Measurements from ENCODE around the gene TAF4. TPM values are rescaled to one million over a fixed set of nuclear protein-coding genes. Genes with fewer than 3 reads are reported as not detected.

The TAF4 gene
- total RNA-seq, 4 donors from 2014 or later: 18.9 to 93.5 (median 31.0) TPM

- no peaks in the 10 kb centered on the region for H3K9me3 ChIP-seq
- no peaks in the 10 kb centered on the region for H3K27me3 ChIP-seq
- H3K4me3 ChIP-seq: no peak overlapping the region
- no peak for TF ChIP-seq CTCF (IDR thresholded peaks at IDR 0.05)
- TF ChIP-seq POLR2A (IDR thresholded peaks at IDR 0.05): no peak
- no peak for DNase-seq
- peaks cover 0 to 75% (median 0%) of the 10 kb centered on the region in 3 donors for H3K36me3 ChIP-seq
- H3K27ac ChIP-seq: no peak overlapping the region
- H3K4me1 ChIP-seq: no peaks in the 10 kb centered on the region
Observed at GRCh38 chr20:62009322-62009721, 56.4 kb downstream of the TAF4 start.

- Histone ChIP-seq H3K36me3 (peaks cover 0 to 80% (median 0%) of the 10 kb centered on the region in 3 donors), H3K27me3 (no peaks in the 10 kb centered on the region), H3K4me1 (no peaks in the 10 kb centered on the region), H3K9me3 (no peaks in the 10 kb centered on the region), H3K4me3 (no peak overlapping the region), H3K27ac (no peak overlapping the region)
- DNase-seq: no peak
- TF ChIP-seq CTCF (IDR thresholded peaks at IDR 0.05) (no peak), POLR2A (IDR thresholded peaks at IDR 0.05) (no peak)
Observed at GRCh38 chr20:62008643-62009183, 57.0 kb downstream of the TAF4 start.

- no peak overlapping the region for H3K4me3 ChIP-seq
- no peak for DNase-seq
- H3K9me3 ChIP-seq: no peaks in the 10 kb centered on the region
- TF ChIP-seq CTCF (IDR thresholded peaks at IDR 0.05) (no peak), POLR2A (IDR thresholded peaks at IDR 0.05) (no peak)
- H3K4me1 ChIP-seq: no peaks in the 10 kb centered on the region
- no peak overlapping the region for H3K27ac ChIP-seq
- H3K36me3 ChIP-seq: peaks cover 0 to 84% (median 0%) of the 10 kb centered on the region in 3 donors
- no peaks in the 10 kb centered on the region for H3K27me3 ChIP-seq
Observed at GRCh38 chr20:62007127-62007647, 58.5 kb downstream of the TAF4 start.

- H3K27ac ChIP-seq: no peak overlapping the region
- no peaks in the 10 kb centered on the region for H3K9me3 ChIP-seq
- no peak overlapping the region for H3K4me3 ChIP-seq
- H3K4me1 ChIP-seq: no peaks in the 10 kb centered on the region
- no peak for DNase-seq
- no peak for TF ChIP-seq CTCF (IDR thresholded peaks at IDR 0.05)
- no peak for TF ChIP-seq POLR2A (IDR thresholded peaks at IDR 0.05)
- H3K27me3 ChIP-seq: no peaks in the 10 kb centered on the region
- peaks cover 0 to 84% (median 0%) of the 10 kb centered on the region in 3 donors for H3K36me3 ChIP-seq
Observed at GRCh38 chr20:62006482-62006881, 59.2 kb downstream of the TAF4 start.

- no peak for DNase-seq
- H3K9me3 ChIP-seq: no peaks in the 10 kb centered on the region
- peaks cover 0 to 99% (median 0%) of the 10 kb centered on the region in 3 donors for H3K36me3 ChIP-seq
- no peak for TF ChIP-seq POLR2A (IDR thresholded peaks at IDR 0.05)
- no peak for TF ChIP-seq CTCF (IDR thresholded peaks at IDR 0.05)
- H3K4me1 ChIP-seq: no peaks in the 10 kb centered on the region
- no peak overlapping the region for H3K4me3 ChIP-seq
- no peak overlapping the region for H3K27ac ChIP-seq
- no peaks in the 10 kb centered on the region for H3K27me3 ChIP-seq
Observed at GRCh38 chr20:62004614-62005013, 61.1 kb downstream of the TAF4 start.

All from Peyer's patch (tissue), 4 donors.